ENCODE measurements around the gene PITPNC1. TPM values are rescaled to one million over a fixed set of nuclear protein-coding genes. Genes with fewer than 3 reads are reported as not detected.

PITPNC1 gene
- total RNA-seq, 4 donors from 2014 or later = 1.6 to 6.0 (median 3.2) TPM

- DNase-seq (ENCODE audit: low spot score in 2 of 2) = no peak
- TF ChIP-seq POLR2AphosphoS5 (IDR thresholded peaks at IDR 0.05) (no peak), EP300 (IDR thresholded peaks at IDR 0.05) (no peak)
- Histone ChIP-seq H3K9me3 (no peaks in the 10 kb centered on the region), H3K36me3 (no peaks in the 10 kb centered on the region), H3K27me3 (no peaks in the 10 kb centered on the region), H3K4me1 (no peaks in the 10 kb centered on the region), H3K27ac (no peak overlapping the region), H3K4me3 (no peak overlapping the region)
- WGBS = 89% methylated on average over 10 of the region's 10 CpGs
Observed at GRCh38 chr17:67452681-67453554, 75.8 kb downstream of the PITPNC1 start.

DNA sequence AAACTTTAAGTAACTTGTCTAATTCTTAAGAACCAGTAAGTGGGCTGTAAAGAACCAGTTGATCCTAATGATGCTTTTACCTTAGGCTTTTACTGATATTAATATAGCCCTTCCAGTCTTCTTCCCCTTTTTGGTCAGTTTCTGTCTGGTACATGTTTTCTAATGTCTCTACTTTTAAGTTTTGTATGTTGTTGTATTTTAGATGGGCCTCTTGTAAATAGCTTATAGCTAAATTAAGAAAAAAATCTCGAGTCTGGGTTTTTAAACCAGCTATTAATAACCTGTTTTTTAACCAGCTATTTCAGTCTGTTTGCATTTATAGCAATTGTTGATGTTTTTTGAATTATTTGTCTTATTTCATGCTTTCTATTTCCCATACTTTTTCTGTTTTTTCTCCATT is 79.0 kb downstream of the PITPNC1 start:
- no peak overlapping the region for H3K4me3 ChIP-seq
- no peaks in the 10 kb centered on the region for H3K36me3 ChIP-seq
- H3K27ac ChIP-seq = no peak overlapping the region
- no peaks in the 10 kb centered on the region for H3K4me1 ChIP-seq
- H3K27me3 ChIP-seq = no peaks in the 10 kb centered on the region
- no peak for TF ChIP-seq POLR2A (IDR thresholded peaks at IDR 0.05)
- TF ChIP-seq POLR2AphosphoS5 (IDR thresholded peaks at IDR 0.05) = no peak
- TF ChIP-seq EP300 (IDR thresholded peaks at IDR 0.05) = no peak
- 67% methylated on average over 1 of the region's 1 CpG for WGBS
- DNase-seq (ENCODE audit: low spot score in 2 of 2) = no peak
- H3K9me3 ChIP-seq = peaks cover 4% of the 10 kb centered on the region

- H3K27me3 ChIP-seq = no peaks in the 10 kb centered on the region
Observed at GRCh38 chr17:67456889-67457288, 79.8 kb downstream of the PITPNC1 start.

GRCh38 chr17:67458203-67458602 is 81.1 kb downstream of the PITPNC1 start:
- Histone ChIP-seq H3K4me3 (no peak overlapping the region), H3K27ac (no peak overlapping the region), H3K36me3 (no peaks in the 10 kb centered on the region), H3K27me3 (no peaks in the 10 kb centered on the region), H3K9me3 (peaks cover 4% of the 10 kb centered on the region), H3K4me1 (no peaks in the 10 kb centered on the region)
- TF ChIP-seq, protein P1, sequence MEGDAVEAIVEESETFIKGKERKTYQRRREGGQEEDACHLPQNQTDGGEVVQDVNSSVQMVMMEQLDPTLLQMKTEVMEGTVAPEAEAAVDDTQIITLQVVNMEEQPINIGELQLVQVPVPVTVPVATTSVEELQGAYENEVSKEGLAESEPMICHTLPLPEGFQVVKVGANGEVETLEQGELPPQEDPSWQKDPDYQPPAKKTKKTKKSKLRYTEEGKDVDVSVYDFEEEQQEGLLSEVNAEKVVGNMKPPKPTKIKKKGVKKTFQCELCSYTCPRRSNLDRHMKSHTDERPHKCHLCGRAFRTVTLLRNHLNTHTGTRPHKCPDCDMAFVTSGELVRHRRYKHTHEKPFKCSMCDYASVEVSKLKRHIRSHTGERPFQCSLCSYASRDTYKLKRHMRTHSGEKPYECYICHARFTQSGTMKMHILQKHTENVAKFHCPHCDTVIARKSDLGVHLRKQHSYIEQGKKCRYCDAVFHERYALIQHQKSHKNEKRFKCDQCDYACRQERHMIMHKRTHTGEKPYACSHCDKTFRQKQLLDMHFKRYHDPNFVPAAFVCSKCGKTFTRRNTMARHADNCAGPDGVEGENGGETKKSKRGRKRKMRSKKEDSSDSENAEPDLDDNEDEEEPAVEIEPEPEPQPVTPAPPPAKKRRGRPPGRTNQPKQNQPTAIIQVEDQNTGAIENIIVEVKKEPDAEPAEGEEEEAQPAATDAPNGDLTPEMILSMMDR (IDR thresholded peaks at IDR 0.05) = no peak
- TF ChIP-seq POLR2A (IDR thresholded peaks at IDR 0.05) = no peak
- no peak for TF ChIP-seq EP300 (IDR thresholded peaks at IDR 0.05)
- TF ChIP-seq POLR2AphosphoS5 (IDR thresholded peaks at IDR 0.05) = no peak
- 100% methylated on average over 2 of the region's 2 CpGs for WGBS
- DNase-seq (ENCODE audit: low spot score in 2 of 2) = no peak

More at GRCh38 chr17:67456889-67457288, 79.8 kb downstream of the PITPNC1 start:
- WGBS = 92% methylated on average over 3 of the region's 3 CpGs
- Histone ChIP-seq H3K4me3 (no peak overlapping the region), H3K9me3 (peaks cover 4% of the 10 kb centered on the region), H3K27ac (no peak overlapping the region), H3K36me3 (no peaks in the 10 kb centered on the region), H3K4me1 (no peaks in the 10 kb centered on the region)
- no peak for DNase-seq (ENCODE audit: low spot score in 2 of 2)
- no peak for TF ChIP-seq POLR2AphosphoS5 (IDR thresholded peaks at IDR 0.05)
- TF ChIP-seq EP300 (IDR thresholded peaks at IDR 0.05) = no peak
- TF ChIP-seq, protein P1 (IDR thresholded peaks at IDR 0.05) = no peak
- no peak for TF ChIP-seq POLR2A (IDR thresholded peaks at IDR 0.05)

GRCh38 chr17:67459985-67460384 is 82.9 kb downstream of the PITPNC1 start:
- Histone ChIP-seq H3K4me1 (no peaks in the 10 kb centered on the region), H3K36me3 (no peaks in the 10 kb centered on the region)
- 87% methylated on average over 7 of the region's 7 CpGs for WGBS

DNA sequence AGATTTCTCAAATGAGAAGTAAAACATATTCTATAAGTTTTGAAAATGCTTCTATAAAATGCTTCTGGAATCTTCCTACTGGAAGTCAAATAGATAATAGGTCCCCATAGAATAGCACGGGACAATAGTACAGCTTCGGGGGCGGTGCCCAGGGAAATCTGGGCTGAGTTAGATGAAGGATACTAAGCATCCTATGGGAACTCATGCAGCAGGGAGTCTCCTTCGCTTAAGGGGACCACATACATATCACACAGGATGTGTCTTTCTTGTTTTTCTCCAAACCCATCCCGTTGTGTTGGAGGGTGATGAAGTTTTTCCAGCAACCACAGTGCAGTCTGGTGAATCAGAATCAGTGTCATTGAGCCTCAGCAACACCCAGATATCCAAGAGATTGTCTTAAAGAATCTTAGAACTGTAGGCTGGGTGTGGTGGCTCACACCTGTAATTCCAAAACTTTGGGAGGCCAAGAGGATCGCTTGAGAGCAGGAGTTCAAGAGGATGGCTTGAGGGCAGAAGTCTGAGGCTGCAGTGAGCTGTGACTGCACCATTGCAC is 84.2 kb downstream of the PITPNC1 start:
- DNase-seq (ENCODE audit: low spot score in 2 of 2) = no peak
- no peak overlapping the region for H3K4me3 ChIP-seq
- H3K36me3 ChIP-seq = no peaks in the 10 kb centered on the region
- TF ChIP-seq, protein P1 (IDR thresholded peaks at IDR 0.05) = no peak
- TF ChIP-seq EP300 (IDR thresholded peaks at IDR 0.05) (no peak), POLR2A (IDR thresholded peaks at IDR 0.05) (no peak), POLR2AphosphoS5 (IDR thresholded peaks at IDR 0.05) (no peak)
- H3K9me3 ChIP-seq = peaks cover 4% of the 10 kb centered on the region
- no peaks in the 10 kb centered on the region for H3K27me3 ChIP-seq
- no peak overlapping the region for H3K27ac ChIP-seq
- H3K4me1 ChIP-seq = no peaks in the 10 kb centered on the region
- 86% methylated on average over 6 of the region's 6 CpGs for WGBS

More at GRCh38 chr17:67459985-67460384, 82.9 kb downstream of the PITPNC1 start:
- H3K4me3 ChIP-seq = no peak overlapping the region
- H3K9me3 ChIP-seq = peaks cover 4% of the 10 kb centered on the region
- H3K27ac ChIP-seq = no peak overlapping the region
- no peaks in the 10 kb centered on the region for H3K27me3 ChIP-seq
- no peak for DNase-seq (ENCODE audit: low spot score in 2 of 2)
- TF ChIP-seq POLR2AphosphoS5 (IDR thresholded peaks at IDR 0.05) = no peak
- TF ChIP-seq, protein P1 (IDR thresholded peaks at IDR 0.05) = no peak

Data from suprapubic skin (tissue), 4 donors.